Posterior cingulate gyrus (tissue), 11 donors: Measurements from ENCODE around the gene NHERF2.

Source experiments
- DNase-seq, 10 donors: peaks; one replicate each; pipeline versions ENCODE4 v3.0.0 to v3.0.0-alpha.2; 2020 to 2021; ENCODE audit warnings: mixed read lengths in 3 of 10
- intact Hi-C: fragments of 100-400 bp; cut with DNase I; formaldehyde crosslinking; loops from one replicate; pipeline ENCODE4 v1.15.1; 2023

NHERF2 gene

DNA sequence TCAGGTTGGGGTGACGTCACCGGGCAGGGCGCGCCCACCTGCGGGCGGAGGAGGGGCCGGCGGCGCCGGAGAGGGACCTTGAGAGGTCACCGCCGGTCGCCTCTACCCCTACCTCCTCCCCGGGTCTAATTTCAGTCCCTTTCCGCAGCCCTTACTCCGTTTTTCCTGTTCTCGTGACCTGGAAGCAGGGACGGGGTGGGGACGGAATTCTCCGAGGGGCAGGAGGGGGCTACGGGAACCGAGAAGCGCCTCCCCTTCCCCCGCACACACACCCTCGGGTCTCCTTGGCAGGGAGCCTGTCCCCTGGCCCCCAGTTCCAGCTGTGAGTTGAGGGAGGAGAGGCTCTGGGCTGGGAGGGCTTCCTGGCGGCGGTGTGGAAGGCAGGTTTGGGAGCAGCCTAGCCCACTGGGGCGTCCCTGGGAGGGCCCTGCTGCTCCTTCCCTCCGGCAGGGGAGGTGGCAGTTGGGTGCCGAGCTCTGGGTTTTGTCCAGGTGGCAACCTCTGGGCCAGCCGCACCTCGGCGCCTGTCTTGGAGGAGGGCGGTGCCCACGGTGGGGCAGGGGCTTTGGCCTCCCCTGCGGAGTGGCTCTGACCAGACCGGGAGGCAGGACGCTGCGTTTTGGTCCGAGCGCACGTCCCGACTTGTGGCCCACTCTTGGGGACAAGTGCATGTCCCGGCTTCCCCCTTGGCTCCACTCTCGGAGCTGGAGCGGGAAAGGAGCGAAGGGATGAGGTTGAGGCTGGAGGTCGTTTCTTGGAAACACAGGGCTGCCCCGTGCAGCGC, 36.2 kb upstream of the NHERF2 start:
- intact Hi-C loops: no loop called here
- peak in 2 of 10 donors; percentile 30 to 86 for DNase-seq

DNA sequence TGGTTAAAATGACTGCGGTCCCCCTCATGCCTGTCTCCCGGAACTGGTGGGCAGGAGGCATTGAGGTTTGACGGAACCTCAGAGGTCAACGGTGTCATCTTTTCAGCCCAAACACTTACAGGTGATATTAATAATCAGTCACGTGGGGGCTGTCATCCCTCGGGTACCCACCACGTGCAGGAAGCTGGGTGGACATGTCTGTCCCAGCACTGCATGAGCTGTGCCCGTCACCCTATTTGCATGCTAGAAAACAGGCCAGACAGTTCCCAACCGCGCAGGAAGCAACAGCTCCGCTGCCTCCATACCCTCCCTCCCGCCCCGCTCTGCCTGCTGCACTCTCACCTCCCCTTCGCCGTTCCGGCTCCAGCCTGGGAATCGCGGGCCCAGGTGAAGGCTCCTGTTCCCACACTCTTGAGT, 35.6 kb upstream of the NHERF2 start:
- intact Hi-C loops: no loop called here
- DNase-seq: peak in 2 of 10 donors; percentile 42 to 80

DNA sequence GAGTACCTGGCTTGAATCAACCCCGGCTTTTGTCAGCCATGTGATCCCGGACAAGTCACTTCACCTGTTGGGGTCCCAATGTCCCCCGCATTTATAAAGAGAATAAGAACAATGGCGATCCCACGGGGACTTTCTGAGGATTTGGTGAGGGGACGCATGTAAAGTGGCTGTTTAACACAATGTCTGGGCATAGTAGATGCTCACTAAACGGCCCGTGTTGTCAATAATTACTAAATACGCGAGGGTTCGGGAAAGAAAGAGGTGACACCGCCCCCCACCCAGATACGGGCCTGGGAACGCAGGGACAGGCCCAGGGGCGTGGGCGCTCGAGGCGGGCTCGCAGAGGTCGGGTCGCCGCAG, 35.1 kb upstream of the NHERF2 start:
- DNase-seq: no peak
- intact Hi-C loops: no loop called here

DNA sequence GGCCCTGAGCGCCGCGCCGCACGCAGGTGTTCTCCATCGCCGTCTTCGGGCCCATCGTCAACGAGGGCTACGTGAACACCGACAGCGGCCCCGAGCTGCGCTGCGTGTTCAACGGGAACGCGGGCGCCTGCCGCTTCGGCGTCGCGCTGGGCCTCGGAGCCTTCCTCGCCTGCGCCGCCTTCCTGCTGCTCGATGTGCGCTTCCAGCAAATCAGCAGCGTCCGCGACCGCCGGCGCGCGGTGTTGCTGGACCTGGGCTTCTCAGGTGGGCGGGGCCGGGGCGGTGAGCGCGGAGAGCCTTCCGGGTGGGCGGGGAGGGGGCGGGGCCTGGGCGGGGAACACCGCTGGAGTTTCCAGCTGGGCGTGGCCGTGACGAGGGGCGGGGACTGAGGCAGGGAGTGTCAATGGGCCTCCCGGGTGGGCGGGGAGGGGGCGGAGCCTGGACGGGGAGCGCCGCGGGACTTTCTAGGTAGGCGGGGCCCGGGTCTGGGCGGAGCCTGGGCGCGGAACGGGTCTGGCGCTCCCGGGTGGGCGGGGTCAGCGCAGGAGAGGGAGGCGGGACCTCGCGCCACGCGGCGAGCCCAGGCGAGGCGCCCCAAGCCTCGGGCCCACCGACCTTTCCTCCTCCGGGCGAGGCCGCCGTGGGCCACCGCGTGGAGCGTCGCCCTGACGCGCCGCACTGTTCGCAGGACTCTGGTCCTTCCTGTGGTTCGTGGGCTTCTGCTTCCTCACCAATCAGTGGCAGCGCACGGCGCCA, 34.6 kb upstream of the NHERF2 start:
- DNase-seq: peak; percentile 73 to 98 (median 86)
- intact Hi-C loops: no loop called here

DNA sequence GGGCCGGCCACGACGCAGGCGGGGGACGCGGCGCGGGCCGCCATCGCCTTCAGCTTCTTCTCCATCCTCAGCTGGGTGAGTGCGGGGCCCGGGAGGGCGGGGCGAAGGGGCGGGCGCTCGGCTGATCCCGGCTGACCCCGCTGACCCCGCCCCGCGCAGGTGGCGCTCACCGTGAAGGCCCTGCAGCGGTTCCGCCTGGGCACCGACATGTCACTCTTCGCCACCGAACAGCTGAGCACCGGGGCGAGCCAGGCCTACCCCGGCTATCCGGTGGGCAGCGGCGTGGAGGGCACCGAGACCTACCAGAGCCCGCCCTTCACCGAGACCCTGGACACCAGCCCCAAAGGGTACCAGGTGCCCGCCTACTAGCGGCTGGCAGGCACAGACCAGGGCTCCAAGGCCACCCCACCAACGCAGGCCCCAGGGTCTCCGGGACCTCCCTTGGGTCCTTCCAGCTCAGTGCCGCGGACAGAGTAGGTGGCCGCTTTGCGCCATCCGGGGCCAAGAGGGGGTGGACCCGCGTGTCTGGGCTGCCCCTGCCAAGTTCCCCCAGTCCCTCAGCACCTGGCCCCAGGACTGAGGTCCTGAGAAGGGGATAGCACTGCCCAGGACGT, 33.9 kb upstream of the NHERF2 start:
- intact Hi-C loops: no loop called here
- DNase-seq: peak in 1 of 10 donors; percentile 84

DNA sequence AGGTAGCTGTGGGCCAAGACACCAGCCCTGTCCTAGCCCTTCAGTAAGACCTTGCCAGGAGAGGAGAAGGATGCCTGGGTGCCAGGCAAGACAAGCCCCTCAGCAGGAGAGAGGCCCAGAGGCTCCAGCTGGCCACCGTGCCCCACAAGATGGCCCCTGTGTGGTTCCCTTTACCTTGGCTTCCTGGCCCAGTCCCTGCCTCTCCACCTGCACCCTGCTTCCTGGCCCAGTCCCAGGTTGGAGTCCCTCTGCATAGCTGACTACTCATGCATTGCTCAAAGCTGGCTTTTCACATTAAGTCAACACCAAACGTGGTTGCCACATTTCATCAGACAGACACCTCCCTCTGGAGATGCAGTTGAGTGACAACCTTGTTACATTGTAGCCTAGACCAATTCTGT, 33.0 kb upstream of the NHERF2 start:
- intact Hi-C loops: no loop called here
- peak in 1 of 10 donors; percentile 72 for DNase-seq

DNA sequence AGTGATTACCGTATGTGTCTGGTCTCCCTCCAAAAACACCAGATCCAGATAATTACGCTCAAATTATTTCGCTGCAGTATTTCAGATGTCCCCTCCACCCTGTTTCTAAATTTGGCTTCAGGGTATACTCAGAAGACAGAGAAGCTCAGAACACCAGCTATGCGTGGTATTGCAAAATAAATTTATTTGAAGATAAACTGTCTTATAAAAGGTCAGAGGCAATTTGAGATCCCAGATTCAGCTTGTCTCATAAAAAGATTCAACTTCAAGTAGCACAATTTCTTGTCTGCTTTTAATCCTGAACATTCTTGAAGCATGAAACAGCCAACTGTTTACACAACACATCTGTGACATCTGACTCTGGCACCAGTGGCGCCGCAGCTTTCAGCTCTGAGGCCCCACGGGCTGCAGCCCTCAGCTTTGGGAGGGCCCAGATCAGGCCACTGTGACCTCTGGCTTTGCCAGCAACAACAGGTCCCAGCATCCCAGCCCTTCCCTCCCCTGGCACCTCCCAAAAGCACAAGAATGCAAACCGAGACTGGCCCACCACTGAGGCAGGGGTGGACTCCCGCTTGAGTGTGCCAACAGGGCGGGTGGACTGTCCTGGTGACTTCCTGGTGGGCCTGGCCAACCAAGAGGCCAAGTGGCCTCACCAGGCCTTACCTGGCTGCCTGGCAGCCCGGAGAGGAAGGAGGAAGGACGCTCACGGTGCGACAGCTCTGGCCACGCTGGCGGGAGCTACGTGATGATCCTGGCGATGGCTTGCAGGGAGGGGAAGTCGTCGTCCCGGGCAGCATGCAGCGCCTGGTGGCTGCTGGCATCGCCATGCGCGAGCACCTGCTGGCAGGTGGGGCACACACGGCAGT, 29.0 kb upstream of the NHERF2 start:
- DNase-seq: peak in 1 of 10 donors; percentile 73
- intact Hi-C loops: no loop called here

DNA sequence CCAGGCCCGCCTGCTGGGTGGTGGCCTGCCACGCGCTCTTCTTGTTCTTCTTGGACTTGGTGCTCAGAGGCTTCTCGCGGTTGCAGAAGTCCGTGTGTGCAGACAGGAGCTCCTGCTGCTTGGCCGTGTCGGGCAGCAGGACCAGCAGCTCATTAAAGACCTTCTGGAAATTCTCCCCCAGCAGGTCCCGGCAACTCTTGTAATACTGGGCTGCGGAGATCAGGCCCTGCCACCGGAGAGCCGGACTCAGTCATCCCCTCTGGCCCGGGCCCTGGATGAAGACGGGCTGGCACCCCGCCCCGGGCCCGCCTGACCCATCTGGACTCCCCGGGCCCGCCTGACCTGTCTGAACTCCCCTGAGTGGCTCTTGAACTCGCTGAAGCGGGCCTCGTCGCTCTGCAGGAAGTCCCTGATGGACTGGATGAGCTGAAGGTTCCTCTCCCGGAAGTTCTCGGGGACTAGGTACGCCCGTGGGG, 28.3 kb upstream of the NHERF2 start:
- peak in 1 of 10 donors; percentile 70 for DNase-seq
- intact Hi-C loops: no loop called here

DNA sequence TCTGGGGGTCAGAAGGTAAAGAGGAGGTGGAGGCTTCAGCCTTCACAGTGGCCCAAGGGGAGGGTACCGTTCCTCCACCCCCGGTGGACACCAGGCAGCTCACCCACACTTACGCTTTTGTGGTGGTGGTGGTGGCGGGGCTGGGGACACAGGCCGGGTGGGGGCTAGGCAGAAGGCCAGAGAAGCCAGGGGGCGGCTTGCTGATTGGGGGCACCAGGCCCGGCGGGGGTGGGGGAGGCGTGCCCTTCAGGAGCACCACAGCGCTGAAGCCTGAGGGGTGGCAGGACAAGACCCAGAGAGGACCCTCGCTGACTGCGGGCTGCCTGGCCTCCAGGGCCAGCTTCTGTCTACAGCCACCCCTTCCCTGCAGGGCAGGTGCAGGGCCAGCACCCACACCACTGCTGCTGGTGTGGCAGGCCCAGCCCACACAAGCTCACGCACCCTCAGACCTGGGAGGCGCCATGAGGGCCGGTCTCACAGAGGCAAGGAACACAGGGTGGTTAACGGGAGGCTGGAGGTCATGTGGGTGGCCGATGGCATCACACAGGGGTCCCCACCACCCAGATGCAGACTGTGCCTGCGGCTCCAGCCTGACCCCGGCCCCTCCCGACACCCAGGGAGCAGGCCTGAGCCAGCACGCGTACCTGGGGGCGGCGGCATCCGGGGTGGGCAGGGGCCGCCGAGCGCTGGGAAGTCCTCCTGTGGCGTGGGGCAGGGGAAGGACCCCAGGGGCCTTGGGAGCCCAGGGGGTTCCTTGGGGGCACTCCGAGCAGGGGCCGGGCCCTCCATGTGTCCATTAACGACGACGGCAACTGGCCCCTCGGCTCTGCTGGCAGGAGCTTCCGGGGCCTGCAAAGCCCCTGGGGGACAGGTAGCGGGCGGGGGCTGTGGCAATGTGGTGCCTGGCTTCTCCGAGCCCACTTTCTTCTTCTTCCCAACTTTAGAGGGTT, 27.6 kb upstream of the NHERF2 start:
- intact Hi-C loops: no loop called here
- DNase-seq: peak in 1 of 10 donors; percentile 78

DNA sequence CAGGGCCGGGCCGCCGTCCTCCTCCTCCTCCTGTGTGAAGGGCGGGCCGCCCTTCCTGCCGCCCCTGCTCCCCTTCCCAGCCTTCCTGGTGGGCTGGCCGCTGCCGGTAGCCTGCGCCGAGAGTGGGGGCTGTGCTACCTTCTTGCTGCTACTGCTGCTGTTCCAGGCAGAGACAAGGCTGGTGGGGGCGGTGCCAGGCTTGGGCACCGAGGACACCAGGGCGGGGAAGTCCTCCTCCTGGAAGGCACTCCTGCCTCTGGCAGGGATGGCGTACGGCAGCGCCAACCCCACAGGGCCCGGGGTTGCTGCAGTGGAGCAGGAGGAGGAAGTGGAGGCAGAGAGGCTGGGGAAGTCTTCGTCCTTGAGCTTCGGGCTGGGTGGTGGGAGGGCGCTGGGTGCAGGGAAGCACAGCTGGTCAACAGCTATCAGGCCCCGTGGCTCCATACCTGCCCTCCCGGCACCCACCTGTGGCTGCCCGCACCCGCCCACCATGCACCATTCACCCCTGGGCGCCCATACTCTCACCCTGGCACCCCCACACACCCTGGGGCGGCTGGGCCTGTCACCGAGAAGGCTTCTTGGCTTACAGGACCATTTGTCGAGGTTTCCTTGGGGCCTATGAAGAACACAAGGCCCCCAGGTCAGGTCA, 26.7 kb upstream of the NHERF2 start:
- peak in 7 of 10 donors; percentile 32 to 92 (median 59) for DNase-seq
- intact Hi-C loops: no loop called here

DNA sequence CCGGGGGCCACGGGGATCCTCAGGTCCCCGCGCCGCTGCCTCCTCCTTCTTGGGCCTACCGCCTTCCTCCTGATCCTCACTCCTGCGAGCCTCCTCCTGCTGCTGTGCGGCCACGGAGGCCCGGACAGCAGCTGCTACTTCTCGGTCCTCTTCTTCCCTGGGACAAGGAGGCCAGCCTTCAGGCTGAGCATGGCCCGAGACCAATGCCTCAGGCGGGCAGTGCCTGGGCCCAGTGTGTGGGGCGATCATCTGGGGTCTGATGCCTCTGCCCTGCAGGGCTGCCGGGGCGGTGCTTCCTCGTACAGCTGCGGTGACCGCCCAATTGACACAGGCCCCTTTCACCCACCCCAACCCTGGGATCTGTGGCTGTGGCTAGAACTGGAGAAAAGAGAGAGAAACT, 25.7 kb upstream of the NHERF2 start:
- intact Hi-C loops: no loop called here
- DNase-seq: no peak

DNA sequence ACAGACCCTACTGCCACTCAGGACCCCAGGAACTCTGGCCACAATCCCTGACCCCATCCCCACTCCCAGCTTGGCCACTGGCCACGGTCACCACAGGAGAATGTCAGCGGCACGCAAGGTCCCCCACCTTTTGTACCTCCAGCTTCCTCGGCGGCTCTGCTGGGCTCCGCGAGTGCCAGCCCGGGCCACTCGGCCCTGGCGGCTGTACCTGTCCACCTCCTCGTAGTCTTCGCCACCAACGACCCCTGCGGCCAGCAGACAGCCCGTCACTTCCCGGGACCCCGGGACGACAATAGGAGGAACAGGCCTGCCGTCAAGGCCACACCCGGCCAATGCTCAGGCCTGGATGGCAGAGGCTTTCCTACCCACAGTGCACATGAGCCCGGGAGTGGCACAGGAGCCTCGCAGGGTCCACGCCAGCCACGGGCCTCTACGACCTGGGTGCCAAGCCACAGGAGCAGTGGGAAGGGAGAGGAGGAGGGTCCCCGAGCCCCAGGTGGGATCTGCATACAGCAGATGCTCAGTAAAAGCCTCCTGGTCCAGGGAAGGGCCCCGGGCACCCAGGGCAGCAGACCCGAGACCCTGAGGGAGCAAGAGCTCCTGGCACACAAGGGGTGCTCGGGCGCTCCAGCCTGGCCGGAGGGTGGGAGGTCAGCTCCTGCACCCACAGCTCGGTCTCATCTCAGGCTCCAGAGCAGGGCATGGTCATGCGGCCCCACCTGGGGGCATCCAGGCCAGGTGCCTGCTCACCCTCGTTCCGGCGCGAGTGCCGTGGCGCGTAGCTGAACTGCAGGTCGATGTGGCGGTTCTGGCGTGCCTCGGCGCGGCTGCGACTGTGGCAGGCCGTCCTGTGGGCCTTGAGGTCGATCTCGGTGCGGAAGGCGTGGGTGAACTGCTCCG, 25.0 kb upstream of the NHERF2 start:
- peak in 1 of 10 donors; percentile 77 for DNase-seq
- intact Hi-C loops: no loop called here

DNA sequence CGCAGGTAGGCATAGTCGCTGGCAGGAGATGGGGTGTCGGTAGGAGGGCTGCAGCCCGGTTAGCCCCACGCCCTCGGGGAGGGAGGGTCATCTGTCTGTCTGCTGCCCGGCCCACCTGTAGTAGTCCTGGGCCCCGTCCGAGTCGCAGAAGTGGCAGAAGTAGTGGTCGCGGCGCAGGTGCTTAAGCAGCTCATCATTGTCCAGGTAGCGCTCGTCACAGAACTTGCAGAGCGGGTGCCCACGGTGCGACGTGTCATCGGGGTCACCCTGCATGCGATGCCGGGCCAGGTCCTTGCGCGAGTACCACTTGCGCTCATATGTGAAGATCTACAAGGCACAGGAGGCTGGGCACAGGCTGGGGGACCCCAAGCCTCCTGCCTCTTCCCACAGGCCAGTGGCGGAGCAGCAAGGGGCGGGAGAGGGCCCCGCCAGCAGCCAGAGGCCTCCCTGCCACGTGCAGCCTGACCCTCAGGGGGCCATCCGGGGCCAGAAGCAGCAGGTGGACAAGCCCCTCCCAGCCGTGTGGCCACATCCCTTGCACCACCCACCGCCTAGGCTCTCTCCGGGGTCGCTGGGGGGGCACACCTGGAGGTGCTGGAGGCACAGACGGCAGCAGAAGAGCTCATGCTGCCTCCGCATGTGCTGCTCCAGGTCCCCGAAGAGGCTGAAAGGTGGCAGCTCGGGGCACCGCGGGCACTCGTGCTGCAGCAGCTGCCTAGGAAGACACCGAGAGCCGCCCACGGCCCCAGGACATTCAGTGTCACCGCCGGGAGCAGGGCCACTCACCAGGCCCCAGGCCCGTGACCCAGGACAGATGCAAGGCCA, 24.1 kb upstream of the NHERF2 start:
- DNase-seq: peak in 1 of 10 donors; percentile 74
- intact Hi-C loops: no loop called here

DNA sequence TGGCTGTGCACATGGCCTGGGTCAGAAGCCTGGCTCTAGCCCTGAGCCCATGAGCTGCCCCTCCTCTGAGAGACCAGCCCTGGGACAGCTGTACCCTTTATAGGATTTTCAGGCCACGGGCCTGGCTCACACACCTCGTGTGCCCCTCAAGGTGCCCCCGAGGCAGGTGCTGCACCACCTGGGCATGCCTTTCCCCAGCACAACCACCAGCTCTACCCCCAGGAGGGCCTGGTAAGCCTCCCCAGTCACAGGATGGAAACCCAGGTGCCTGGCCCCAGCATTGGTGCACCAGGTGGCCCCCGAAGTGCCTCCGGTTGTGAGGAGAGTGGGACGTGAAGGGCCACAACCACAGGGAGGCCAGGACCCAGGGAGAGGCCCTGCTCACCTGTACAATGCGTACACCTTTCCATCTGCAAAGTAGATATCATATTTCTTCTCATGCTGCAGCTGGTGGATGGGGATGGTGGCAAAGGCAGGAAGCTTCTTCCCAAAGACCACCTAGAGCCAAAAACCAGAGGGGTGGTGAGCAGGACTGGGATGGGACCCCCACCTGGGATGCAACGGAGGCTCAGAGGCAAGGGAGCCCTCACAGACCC, 23.4 kb upstream of the NHERF2 start:
- peak in 1 of 10 donors; percentile 63 for DNase-seq
- intact Hi-C loops: no loop called here

DNA sequence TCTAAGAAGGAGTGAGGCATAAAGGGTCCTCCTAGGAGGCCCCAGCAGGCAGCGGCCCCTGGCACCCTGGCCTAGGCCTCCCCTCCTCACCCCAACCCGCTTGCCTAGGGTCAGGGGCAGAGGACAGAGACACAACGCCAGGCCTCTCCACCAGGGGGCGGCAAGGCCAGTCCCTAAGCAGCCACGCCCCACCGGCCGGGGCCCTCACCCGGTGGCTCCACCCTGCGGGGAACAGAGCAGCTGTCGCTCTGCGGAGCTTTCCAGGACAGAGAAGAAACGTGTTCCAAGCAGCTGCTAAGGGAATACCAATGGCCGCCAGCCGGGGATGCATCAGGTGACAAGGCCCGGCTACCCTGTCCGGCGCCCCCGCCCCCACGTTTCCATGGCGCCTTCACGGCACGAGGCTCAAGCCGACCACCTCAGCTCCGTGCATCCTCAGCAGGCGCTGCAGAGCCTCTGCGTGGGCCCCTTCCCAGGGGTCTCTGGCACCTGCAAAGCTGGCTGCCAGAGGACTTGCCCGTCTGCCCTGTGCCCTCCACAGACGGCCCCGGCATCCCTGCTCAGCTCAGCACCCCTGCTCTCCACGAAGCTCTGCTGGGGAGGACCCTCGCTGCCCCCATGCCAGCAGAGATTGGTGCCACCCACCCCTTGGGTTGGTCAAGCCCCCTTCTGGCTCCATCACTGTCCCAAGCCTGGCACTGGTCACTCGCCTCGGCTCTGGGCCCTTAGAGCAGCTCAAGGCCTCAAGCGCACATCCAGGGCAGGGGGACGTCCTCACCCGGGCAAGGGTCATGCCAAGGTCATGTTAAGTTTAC, 22.7 kb upstream of the NHERF2 start:
- DNase-seq: peak; percentile 48 to 98 (median 80)
- intact Hi-C loops: no loop called here
